Measurements from ENCODE around the gene SERTAD4. TPM values are rescaled to one million over a fixed set of nuclear protein-coding genes. Genes with fewer than 3 reads are reported as not detected.

SERTAD4 gene
- 0.17 and 1.7 TPM in 2 replicates for total RNA-seq

GRCh38 chr1:210232511-210233215 is at the start of gene SERTAD4:
Gene SERTAD4 (plus strand): TSS chr1:210232796. CDS start chr1:210237961, 5,165 bp downstream.

Other genes with a start within 250 kb of the SERTAD4 start
- 2.7 and 4.0 TPM in 2 replicates for gene HHAT, start 96.1 kb downstream of the SERTAD4 start, total RNA-seq